Measurements from ENCODE around the gene CREB3L2.

Gene CREB3L2

DNA sequence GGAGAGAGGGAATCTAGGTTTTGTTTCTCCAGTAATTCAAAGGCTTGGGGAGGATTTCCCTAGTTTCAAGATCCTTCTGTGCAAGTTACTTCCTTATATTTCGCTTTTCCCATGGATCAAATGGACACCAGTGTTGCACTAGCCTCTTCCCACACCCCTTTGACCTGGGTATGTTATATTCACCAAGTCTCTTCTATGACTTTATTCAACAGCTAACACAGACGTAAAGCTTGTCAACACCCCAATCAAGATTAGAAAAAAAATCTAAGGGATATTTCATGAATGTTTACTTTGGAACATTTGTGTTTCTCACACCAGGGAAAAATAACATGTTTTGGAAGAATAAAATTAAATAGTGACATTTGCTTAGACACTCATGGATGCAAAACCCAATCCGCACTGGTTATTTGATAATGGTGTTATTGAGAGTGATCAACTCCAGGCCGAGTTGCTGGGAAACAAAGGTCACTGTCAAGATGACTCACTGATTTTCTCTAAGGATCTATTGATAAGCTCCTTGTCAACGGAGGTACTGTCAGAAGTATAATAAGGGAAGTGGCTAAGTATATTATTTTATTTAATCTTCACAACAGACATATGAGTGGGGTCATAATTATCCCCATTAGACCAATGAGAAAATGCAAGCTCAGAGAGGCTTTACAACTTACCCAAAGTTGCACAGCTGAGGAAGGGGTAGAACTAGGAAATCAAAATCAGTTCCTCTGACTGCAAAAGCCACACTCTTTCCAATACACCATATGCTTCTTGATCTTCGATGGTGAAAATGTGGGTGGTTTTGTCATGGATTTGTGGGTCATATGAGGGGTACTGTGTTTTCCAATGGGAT, 52.2 kb downstream of the CREB3L2 start:
- H3K4me3 Mint-ChIP-seq = no peak overlapping the region
- H3K27ac Mint-ChIP-seq = no peak overlapping the region
- peaks cover 16% of the 10 kb centered on the region for H3K4me1 Mint-ChIP-seq (ENCODE audit: low read depth)
- peaks cover 3% of the 10 kb centered on the region for H3K36me3 Mint-ChIP-seq (ENCODE audit: low read depth)
- no peaks in the 10 kb centered on the region for H3K9me3 Mint-ChIP-seq
- H3K27me3 Mint-ChIP-seq = no peaks in the 10 kb centered on the region
- no peak for DNase-seq

DNA sequence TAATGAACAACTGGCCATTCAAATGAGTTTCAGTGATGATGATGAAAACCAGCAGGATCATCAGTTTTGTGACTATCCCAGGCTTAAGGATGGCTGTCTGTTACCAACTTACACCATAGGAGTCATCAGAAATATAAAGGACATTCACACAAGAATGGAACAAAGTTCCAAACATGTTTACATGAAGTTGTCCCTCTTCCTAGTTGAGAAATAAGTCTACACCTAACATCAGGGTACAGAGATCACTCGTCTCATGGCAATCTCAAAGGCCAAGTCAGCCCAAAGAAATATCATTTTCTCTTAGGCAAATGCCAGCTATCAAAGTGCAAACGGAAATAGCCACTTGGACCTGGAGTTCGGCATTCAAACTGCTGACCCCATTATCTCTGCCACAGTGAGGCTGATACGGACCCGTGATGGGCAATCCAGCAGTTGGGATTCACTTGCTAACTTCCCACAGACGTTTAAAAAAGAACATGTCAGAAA, 53.0 kb downstream of the CREB3L2 start:
- Mint-ChIP-seq H3K27ac (no peak overlapping the region), H3K27me3 (no peaks in the 10 kb centered on the region), H3K4me1 (ENCODE audit: low read depth) (peaks cover 17% of the 10 kb centered on the region), H3K36me3 (ENCODE audit: low read depth) (peaks cover 2% of the 10 kb centered on the region), H3K4me3 (no peak overlapping the region), H3K9me3 (no peaks in the 10 kb centered on the region)
- no peak for DNase-seq

DNA sequence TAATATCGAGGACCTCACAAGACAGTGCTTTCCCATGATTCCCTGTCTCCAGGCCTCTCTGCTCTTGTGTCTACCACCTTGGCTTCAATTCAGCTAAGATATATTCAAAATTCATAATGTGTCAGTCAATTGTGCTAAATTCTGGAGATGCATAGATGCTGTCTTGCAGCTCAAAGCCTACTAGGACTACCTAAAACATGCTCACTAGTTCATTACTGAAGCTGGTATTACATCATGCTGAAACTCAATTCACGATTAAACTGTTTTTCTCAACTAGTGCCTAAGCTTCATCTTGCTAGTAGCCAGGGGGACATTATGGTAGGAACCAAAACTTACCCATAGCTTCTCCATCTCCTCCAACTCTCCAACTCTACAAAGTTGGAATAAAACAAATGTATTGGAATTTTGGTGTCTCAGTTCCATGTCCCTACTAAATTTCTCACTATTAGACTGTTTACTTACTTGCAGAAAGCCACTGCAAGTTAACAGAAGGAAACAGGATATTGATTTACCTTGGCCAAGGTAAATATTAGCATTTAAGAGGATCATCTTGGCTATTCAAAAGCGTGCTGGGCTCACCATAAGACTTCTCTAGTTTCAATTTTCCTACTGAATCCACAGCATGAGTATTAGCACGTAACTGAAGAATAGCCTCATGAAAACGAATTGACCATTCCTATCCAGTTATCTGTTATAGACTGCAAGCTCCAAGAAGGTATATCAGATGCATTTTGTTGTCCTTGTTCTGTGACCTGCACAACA, 53.6 kb downstream of the CREB3L2 start:
- H3K36me3 Mint-ChIP-seq (ENCODE audit: low read depth) = peaks cover 2% of the 10 kb centered on the region
- no peak for DNase-seq
- no peaks in the 10 kb centered on the region for H3K9me3 Mint-ChIP-seq
- H3K27ac Mint-ChIP-seq = no peak overlapping the region
- no peaks in the 10 kb centered on the region for H3K27me3 Mint-ChIP-seq
- H3K4me3 Mint-ChIP-seq = no peak overlapping the region
- H3K4me1 Mint-ChIP-seq (ENCODE audit: low read depth) = peaks cover 24% of the 10 kb centered on the region

DNA sequence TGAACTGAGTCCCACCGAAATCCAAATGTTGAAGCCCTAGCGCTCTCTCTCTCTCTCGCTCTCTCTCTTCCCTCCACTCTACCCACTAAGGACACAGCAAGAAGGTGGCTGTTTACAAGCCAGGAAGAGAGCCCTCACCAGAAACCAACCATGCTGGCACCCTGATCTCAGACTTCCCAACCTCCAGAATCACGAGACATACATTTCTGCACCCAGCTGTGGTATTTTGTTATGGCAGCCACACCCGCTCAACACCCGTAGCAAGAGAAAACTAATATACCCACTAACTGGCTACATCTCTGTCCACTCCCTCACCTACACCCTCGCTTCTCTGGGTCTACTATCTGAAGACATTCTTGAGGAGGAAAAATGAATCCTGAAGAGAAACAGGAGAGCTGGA, 54.8 kb downstream of the CREB3L2 start:
- Mint-ChIP-seq H3K4me3 (no peak overlapping the region), H3K27me3 (no peaks in the 10 kb centered on the region), H3K4me1 (ENCODE audit: low read depth) (peaks cover 25% of the 10 kb centered on the region), H3K27ac (no peak overlapping the region), H3K9me3 (no peaks in the 10 kb centered on the region), H3K36me3 (ENCODE audit: low read depth) (peaks cover 2% of the 10 kb centered on the region)
- DNase-seq = no peak

DNA sequence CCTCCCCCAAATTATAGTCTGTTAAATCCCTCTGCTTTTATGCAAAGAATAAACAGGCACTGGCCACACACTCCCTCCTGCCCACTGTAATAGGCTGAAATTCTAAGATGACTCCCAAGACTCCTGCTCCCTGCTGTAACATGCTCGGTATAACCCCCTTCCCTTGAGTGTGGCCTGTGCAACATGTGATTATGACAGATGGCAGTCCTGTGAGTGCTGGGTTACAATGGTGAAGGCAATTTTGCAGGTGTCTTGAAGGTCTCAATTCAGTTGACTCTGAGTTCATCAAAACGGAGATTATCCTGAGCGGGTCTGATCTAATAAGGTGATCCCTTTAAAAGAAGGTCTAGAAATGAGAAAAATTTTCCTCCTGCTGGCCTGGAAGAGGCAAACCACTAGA, 55.9 kb downstream of the CREB3L2 start:
- Mint-ChIP-seq H3K27me3 (no peaks in the 10 kb centered on the region), H3K4me3 (no peak overlapping the region), H3K27ac (no peak overlapping the region), H3K9me3 (no peaks in the 10 kb centered on the region), H3K36me3 (ENCODE audit: low read depth) (peaks cover 2% of the 10 kb centered on the region), H3K4me1 (ENCODE audit: low read depth) (peaks cover 24% of the 10 kb centered on the region)
- DNase-seq = no peak

DNA sequence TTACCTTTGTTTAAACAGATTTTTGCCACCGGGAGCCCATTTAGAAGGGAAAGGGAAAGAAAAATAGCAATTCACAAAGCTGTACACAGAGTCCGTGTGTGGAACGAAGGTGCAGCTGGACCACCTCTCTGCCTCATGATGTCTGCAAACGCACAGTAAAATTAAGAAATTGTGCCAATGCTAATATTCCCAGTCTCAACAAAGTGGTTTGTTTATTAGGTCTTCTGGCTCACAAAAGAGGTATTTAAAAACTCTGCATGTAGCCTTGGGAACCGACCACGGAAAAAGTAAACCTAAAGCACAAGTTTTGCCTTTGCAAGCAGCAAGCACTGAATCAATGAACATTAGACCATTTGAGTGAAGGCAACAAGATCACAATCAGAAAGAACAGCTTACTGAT, 57.7 kb downstream of the CREB3L2 start:
- Mint-ChIP-seq H3K36me3 (ENCODE audit: low read depth) (no peaks in the 10 kb centered on the region), H3K4me3 (no peak overlapping the region), H3K27ac (no peak overlapping the region), H3K9me3 (no peaks in the 10 kb centered on the region), H3K27me3 (no peaks in the 10 kb centered on the region), H3K4me1 (ENCODE audit: low read depth) (peaks cover 10% of the 10 kb centered on the region)
- no peak for DNase-seq

DNA sequence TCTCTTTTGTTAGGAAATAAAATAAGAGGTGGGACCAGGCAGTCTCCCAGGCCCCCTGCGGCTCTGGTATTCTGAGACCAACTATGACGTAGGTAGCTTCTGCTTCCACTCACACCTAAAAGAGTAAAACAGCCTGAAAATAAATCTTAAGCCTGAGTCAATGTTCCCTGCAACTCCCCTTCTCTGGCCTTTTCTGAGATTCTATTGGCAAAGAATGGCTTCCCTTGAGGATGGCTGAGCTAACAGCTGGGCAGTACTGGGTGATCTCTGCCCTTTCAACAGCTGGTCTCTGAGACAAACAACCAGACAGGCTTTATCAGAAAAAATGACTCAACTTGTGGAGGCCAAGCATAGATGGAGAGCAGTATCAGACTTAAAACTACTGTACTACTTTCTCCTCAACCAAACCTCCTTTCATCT, 58.7 kb downstream of the CREB3L2 start:
- no peaks in the 10 kb centered on the region for H3K27me3 Mint-ChIP-seq
- DNase-seq = no peak

DNA sequence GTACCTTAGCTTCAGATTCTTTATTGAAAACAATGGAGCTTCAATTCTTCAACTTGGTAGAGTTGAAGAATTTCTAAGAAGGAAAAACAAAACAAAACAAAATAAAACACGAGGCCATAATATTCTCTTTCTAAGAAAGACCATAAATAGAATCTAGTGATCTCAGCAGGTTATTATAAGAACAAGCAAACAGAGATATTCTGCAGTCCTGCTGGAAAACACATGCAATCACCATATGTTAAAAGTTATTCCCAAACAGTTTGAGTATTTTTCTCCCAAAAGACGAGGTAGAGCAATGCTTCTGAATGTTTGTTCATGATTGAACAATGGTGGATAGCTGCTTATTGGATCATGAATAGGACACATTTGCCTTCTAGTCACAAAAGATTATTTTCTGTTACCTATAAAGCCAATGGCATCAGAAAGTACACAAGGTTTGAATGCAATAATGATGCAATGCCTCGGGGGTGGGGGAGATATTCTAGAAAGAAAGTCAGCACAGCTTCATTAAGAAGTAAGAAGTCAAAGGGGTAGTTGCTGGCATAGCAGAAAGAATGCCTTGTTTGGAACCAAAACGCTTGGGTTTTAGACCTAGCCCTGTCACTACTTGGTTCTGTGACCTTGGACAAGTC, 59.3 kb downstream of the CREB3L2 start:
- Mint-ChIP-seq H3K9me3 (no peaks in the 10 kb centered on the region), H3K4me3 (no peak overlapping the region), H3K27me3 (no peaks in the 10 kb centered on the region), H3K27ac (no peak overlapping the region), H3K4me1 (ENCODE audit: low read depth) (peaks cover 10% of the 10 kb centered on the region), H3K36me3 (ENCODE audit: low read depth) (no peaks in the 10 kb centered on the region)
- DNase-seq = no peak

More for the DNA sequence above, 58.7 kb downstream of the CREB3L2 start:
- H3K36me3 Mint-ChIP-seq (ENCODE audit: low read depth) = no peaks in the 10 kb centered on the region
- H3K9me3 Mint-ChIP-seq = no peaks in the 10 kb centered on the region
- peaks cover 10% of the 10 kb centered on the region for H3K4me1 Mint-ChIP-seq (ENCODE audit: low read depth)
- H3K27ac Mint-ChIP-seq = no peak overlapping the region
- no peak overlapping the region for H3K4me3 Mint-ChIP-seq

DNA sequence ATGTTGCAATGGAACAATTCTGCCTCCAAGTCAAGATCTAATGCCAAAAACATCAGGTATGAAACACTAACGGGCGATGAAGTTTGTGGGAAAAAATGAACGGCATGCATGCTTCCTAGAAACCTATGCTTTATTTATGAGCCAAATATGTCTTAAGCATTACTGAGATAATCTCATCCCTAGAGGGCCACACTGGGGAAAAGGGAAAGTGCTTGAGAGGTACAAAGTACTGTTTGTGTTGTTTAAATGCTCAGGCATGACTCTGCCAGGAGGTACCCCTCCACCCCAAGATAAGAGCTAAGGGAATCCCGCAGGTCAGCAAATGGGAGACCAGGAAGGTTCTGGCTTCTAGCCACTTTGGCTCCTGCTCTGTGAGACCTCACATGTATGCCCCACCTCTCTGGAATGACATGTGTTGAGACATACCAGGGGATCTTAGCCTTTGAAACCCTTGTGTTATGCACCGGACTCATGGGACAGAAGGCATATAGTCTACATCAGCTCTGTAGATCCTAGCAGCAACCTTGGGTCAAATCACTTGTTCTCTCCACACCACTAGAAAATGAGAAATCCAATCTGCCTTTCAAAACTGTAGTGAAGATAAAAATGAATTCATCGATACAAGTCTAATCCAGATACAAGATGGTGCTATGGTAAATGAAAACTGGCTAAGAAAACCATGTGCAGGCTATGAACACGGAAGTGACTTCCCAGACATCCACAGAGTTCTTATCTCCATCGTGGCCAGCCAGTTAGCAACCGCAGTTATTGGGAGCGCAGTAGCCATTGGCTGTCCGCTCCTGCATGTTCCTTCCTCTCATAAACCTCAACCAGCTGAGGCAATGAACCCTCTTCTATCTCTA, 61.0 kb downstream of the CREB3L2 start:
- no peak for DNase-seq
- Mint-ChIP-seq H3K9me3 (no peaks in the 10 kb centered on the region), H3K36me3 (ENCODE audit: low read depth) (no peaks in the 10 kb centered on the region), H3K4me3 (no peak overlapping the region), H3K27me3 (no peaks in the 10 kb centered on the region), H3K4me1 (ENCODE audit: low read depth) (peaks cover 17% of the 10 kb centered on the region), H3K27ac (no peak overlapping the region)

DNA sequence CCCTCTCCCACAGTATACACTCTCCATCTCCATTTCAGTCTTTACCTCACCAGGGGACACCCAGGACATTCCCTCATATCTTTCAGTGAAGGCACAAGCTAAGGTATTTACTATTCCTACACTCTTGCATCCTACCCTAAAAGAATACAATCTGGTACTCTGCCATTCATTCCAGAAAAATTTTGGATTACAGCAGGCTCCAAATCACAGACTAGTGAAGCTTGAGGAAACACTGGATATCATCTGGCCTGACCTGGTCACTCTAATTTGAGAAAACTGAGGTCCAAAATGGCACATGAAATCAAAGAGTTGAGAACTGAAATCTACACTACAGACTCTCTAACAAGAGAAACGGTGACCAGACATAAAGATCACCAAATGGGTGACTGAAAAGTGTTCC, 61.7 kb downstream of the CREB3L2 start:
- Mint-ChIP-seq H3K9me3 (no peaks in the 10 kb centered on the region), H3K36me3 (ENCODE audit: low read depth) (no peaks in the 10 kb centered on the region), H3K4me1 (ENCODE audit: low read depth) (peaks cover 23% of the 10 kb centered on the region), H3K27ac (no peak overlapping the region), H3K27me3 (no peaks in the 10 kb centered on the region), H3K4me3 (no peak overlapping the region)
- no peak for DNase-seq

DNA sequence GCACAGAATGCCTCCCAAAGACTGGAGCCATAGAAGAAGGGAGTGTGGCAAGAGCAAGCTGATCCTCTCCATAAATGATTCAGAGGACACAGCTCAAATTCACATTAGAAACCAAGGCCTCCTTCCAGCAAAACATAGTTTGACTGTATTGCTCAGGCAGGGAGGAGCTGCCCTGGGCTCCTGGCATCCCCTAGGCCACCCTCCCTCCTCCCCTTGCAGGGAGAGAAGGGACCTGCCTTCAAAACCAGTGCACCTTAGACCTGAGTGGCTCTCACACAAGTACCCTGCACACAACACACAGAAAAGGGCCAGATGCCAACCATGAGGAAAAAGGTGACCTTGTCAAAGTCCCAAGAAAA, 64.7 kb downstream of the CREB3L2 start:
- no peaks in the 10 kb centered on the region for H3K27me3 Mint-ChIP-seq
- H3K27ac Mint-ChIP-seq = no peak overlapping the region
- no peak overlapping the region for H3K4me3 Mint-ChIP-seq
- no peaks in the 10 kb centered on the region for H3K9me3 Mint-ChIP-seq
- DNase-seq = no peak
- H3K4me1 Mint-ChIP-seq (ENCODE audit: low read depth) = peaks cover 40% of the 10 kb centered on the region
- H3K36me3 Mint-ChIP-seq (ENCODE audit: low read depth) = peaks cover 9% of the 10 kb centered on the region

DNA sequence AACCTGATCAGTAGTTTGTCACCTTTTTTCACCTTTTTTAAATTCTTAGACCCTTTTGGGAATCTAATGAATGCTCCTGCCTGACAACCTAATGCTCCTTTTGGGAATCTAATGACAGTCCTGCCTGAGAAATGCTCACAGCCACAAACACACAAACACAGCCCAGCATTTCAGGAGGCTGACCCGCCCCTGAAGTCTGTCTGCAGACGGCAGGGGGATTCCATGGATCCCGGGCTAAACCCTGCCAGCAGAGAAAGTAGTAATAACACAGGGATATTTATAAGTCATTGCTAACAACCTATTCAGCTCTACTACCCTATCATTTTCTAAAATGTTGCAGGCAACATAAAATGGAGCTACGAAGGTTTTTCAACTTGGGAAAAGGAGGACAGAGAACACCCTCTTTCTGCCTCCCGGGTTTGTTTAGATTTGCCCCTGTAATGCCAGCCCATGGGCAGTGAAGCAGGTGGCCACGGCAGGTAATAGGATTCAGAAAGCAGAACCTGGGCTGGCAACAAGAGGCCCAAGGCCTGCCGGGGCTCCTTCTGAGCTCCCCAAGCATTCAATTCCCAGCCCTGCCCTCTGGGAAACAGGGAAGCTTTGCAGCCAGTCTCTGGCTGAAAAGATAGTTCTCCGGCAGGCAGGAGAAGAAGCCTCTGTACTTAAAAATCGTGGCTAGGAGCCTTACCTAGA, 65.2 kb downstream of the CREB3L2 start:
- Mint-ChIP-seq H3K27me3 (no peaks in the 10 kb centered on the region), H3K4me1 (ENCODE audit: low read depth) (peaks cover 40% of the 10 kb centered on the region), H3K4me3 (no peak overlapping the region), H3K27ac (no peak overlapping the region), H3K9me3 (no peaks in the 10 kb centered on the region), H3K36me3 (ENCODE audit: low read depth) (peaks cover 10% of the 10 kb centered on the region)
- no peak for DNase-seq

DNA sequence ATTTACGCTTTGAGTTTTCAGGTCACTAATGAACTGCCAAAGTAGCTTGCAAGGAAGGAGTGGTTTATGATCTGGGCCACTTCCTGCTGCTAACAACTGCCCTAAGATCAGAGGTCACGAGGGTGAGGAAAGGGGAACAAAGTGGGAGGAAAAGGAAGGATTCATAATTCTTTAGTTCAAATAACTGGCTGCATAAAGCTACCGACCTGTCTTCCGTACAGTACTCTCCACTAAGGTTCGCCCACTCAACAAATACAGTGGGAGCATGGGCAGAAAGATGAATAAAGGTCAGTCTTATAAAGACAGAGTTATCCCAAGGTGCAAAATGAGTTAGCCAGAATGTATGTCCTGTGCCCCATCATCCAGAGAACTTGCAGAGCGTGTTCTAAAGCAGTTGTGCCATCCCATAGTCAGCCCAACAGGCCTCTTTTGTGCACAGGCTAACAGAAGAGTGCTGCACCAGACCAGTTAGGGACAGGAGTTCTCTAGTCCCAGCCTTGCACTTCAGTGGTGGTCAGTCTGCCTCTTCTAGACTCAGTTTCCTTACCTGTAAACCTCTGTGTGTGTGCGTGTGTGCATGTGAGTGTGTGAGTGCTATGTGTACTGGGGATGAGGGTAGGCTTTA, 65.9 kb downstream of the CREB3L2 start:
- no peak for DNase-seq
- H3K36me3 Mint-ChIP-seq (ENCODE audit: low read depth) = peaks cover 10% of the 10 kb centered on the region
- no peaks in the 10 kb centered on the region for H3K27me3 Mint-ChIP-seq
- peak overlapping the region; percentile 89 for H3K27ac Mint-ChIP-seq
- no peaks in the 10 kb centered on the region for H3K9me3 Mint-ChIP-seq
- peak overlapping the region; percentile 42 for H3K4me3 Mint-ChIP-seq
- peaks cover 40% of the 10 kb centered on the region for H3K4me1 Mint-ChIP-seq (ENCODE audit: low read depth)

Measured in activated T-cell treated with anti-CD3 and anti-CD28 coated beads, Interleukin-2, amount 50 U/mL, for 24 hours (primary cell).